ENCODE data around the gene PTHLH.

PTHLH gene

GRCh38 chr12:27927347-27927746 lies 45.2 kb downstream of the PTHLH start:
- DNase-seq (ENCODE audit: insufficient read length, low spot score) (no peak), FAIRE-seq (no peak)
- TF ChIP-seq, protein P1, sequence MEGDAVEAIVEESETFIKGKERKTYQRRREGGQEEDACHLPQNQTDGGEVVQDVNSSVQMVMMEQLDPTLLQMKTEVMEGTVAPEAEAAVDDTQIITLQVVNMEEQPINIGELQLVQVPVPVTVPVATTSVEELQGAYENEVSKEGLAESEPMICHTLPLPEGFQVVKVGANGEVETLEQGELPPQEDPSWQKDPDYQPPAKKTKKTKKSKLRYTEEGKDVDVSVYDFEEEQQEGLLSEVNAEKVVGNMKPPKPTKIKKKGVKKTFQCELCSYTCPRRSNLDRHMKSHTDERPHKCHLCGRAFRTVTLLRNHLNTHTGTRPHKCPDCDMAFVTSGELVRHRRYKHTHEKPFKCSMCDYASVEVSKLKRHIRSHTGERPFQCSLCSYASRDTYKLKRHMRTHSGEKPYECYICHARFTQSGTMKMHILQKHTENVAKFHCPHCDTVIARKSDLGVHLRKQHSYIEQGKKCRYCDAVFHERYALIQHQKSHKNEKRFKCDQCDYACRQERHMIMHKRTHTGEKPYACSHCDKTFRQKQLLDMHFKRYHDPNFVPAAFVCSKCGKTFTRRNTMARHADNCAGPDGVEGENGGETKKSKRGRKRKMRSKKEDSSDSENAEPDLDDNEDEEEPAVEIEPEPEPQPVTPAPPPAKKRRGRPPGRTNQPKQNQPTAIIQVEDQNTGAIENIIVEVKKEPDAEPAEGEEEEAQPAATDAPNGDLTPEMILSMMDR (IDR thresholded peaks at IDR 0.05; ENCODE audit: insufficient read depth, missing control alignments), result no peak

DNA sequence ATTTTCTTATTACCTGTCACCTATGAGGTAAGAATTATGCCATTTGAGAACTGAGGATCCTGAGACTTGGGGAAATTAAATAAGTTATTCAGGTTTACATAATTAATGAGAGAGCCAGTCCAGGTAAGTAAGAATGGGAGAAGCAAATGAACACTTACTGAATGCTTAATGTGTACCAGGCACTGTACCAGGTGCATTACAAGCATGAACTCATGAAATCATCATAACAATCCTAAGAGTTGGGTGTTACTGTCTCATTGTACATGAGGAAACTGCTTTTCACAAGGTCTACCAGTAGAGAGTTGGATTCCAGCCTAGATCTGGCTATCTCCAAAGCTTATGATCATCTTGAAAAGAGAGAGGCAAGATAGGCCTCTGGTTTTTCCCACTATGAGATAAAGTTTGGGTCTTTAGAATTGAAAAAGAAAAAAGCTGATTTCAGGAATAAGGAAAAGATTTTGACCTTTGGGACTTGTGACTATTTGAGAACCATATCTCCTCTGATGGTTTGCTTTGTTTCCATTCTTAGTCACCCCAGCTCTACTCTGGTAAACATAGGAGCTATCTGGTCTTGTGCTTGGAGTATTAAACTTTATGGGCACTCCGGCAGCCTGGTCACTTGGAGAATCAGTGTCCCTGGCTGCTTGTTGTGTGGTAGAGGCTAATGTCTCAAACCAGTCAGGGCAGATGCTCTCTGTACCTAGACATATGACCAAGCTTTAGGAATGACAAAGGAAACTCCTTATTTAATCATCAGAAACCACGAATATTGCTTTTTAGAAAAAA lies 48.0 kb downstream of the PTHLH start:
- TF ChIP-seq, protein P1 (IDR thresholded peaks at IDR 0.05; ENCODE audit: insufficient read depth, missing control alignments), result no peak
- DNase-seq (ENCODE audit: insufficient read length, low spot score) (no peak), FAIRE-seq (no peak)

DNA sequence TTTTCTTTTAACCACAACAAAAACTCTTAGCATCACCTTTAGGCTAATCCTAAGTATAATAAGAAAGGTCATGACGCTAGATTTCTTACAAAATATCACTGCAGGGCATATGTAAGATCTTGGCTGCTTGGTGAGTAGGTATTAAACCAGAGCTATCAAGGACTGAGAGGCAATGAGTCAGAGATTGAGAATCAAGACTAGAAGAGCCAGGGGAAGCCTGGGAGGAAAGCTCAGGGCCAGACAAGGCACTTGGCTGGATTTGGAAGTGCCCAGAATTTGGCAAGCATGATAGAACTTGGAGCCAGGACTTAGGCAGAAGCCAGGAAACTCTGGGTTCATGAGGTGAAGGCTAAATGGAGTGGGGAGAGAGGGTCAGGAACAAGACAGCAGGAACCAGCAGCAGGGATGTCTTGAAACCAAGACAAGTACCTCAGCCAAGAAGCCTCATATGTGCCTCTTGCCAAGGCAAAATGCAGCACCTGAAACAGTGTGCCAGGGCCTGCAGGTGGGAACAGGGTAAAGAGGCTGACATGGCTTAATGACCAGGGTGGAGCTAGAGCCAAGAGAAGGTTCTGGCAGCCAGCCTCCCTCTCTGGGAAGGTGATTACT lies 49.9 kb downstream of the PTHLH start:
- FAIRE-seq, result no peak
- TF ChIP-seq, protein P1 (IDR thresholded peaks at IDR 0.05; ENCODE audit: insufficient read depth, missing control alignments), result no peak
- DNase-seq (ENCODE audit: insufficient read length, low spot score), result no peak

- DNase-seq (ENCODE audit: insufficient read length, low spot score), result no peak
- TF ChIP-seq, protein P1 (IDR thresholded peaks at IDR 0.05; ENCODE audit: insufficient read depth, missing control alignments), result no peak
- FAIRE-seq, result no peak
These were observed 52.8 kb downstream of the PTHLH start for GRCh38 chr12:27919671-27920235.

DNA sequence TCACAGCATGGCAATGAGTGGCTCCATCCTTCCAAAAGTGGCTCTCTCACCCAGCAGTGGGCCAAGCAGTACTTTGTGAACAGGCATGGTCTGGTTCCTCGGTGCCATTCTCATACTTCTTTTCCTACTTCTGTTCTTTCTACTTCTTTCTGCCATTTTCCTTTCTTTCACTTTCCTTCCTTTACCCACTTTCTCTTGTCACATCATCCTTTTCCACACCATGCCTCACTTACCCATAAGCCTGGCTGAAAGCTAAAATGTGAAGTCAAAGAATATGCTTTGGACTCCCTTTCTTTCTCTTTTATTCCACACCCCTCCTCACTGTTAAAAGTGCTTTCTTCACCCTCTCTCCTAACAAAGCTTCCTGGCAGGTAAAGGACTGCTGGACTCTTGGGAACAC lies 57.0 kb downstream of the PTHLH start:
- FAIRE-seq (no peak), DNase-seq (ENCODE audit: insufficient read length, low spot score) (no peak)
- TF ChIP-seq, protein P1 (IDR thresholded peaks at IDR 0.05; ENCODE audit: insufficient read depth, missing control alignments), result no peak

GRCh38 chr12:27915021-27915420 lies 57.5 kb downstream of the PTHLH start:
- TF ChIP-seq, protein P1 (IDR thresholded peaks at IDR 0.05; ENCODE audit: insufficient read depth, missing control alignments), result no peak
- DNase-seq (ENCODE audit: insufficient read length, low spot score) (no peak), FAIRE-seq (no peak)

Measured in D721Med (cell line).